EL (cell line): ENCODE results near the gene DERL2.

Source experiments
- DNase-seq: peaks from one replicate; pipeline ENCODE4 v3.0.0-alpha.2; 2016

Gene DERL2

DNA sequence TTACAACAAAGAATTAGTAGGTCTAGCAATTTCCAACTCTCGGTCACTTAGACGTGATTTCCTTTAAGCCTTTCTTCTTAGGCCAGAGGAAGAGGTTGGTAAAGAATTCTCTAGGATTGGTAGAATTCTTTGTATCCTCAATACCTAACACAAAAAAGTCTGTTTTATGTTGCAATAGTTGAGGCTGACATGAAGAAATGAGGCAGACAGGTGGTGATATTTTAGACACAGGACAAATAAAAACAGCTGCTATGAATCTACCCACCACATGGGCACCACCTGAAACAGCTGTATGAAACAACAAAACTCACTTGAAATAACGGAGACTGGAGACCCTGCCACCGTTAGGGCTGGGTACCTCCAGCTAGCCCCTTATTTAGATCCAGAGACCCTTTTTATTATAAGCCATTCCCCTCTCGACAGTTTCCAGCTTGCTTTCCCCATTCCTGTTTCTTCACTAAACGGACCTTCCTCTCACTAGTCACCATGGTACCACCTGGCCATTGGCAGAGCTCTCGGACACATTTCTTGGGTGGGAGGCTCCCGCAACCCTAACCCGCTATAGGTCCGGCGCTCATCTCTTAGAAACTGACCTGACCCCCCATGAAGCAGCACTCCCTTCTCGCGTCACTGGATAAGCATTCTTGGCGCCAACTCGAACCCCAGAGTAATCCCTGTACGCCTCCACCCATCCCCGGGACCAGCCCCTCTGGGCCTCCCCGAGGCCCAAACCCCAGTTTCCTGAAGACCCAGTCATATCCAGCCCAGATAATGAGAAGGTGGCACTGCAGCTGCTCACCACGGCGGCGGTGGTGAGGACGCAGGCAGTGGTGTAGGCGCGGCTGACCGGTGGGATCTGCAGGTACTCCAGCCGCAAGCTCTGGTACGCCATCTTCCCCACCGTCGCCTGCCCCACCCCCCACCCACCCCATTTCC is at the start of gene DERL2:
Gene DERL2 (minus strand): TSS at position 909 of the 936 bp plus-strand sequence. CDS start 17 bp downstream, at position 892.
- DNase-seq: peak; percentile 70

DNA sequence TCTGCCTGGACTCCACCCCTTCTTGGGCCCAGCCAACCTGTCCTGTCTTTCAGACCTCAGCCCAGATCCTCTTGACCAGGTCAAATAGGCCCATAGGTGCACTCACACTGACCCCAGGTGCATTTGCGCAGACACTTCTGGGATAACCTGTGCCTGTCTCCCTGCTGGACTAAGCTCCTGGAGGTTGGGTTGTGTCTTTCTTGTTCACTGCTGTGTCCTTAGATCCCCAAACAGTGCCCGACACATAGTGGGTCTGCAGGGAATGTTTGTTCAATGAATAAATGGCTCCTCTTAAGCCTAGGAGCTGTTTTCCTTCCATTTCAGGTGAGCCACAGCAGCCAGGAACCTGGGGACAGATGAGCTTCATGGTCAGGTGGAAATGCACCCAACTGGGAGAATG is 49.5 kb upstream of the DERL2 start:
- no peak for DNase-seq

GRCh38 chr17:5533486-5534315 is 47.7 kb upstream of the DERL2 start:
- DNase-seq: peak; percentile 23

DNA sequence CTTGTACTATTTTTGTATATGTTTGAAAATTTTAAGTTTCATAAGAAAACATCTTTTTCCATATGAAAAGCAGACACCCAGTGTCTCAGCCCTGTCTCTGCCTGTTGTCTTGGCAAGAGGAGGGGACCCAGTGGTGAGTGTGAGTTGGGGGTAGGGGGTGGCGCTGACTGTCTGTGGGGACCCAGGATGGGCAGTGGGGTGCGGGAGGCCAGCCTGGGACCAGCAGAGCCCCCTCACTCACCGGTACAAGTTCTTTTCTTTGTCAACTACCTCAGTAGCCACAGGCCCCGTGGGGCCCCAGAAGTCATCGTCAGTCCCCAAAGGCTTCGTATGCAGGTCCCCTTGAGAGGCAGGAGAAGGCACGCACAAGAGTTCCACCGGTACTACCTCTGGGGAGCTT is 46.6 kb upstream of the DERL2 start:
- no peak for DNase-seq

DNA sequence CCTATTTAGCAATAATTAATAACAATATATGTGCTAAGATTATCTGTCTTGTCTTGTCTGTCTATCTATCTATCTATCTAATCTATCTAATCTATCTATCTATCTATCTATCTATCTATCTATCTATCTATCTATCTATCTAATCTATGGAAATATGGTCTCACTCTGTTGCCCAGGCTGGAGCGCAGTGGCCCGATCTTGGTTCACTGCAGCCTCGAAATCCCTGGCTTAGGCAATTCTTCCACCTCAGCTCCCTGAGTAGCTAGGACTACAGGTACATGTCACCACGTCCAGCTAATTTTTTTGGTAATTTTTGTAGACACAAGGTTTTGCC is 45.1 kb upstream of the DERL2 start:
- no peak for DNase-seq

DNA sequence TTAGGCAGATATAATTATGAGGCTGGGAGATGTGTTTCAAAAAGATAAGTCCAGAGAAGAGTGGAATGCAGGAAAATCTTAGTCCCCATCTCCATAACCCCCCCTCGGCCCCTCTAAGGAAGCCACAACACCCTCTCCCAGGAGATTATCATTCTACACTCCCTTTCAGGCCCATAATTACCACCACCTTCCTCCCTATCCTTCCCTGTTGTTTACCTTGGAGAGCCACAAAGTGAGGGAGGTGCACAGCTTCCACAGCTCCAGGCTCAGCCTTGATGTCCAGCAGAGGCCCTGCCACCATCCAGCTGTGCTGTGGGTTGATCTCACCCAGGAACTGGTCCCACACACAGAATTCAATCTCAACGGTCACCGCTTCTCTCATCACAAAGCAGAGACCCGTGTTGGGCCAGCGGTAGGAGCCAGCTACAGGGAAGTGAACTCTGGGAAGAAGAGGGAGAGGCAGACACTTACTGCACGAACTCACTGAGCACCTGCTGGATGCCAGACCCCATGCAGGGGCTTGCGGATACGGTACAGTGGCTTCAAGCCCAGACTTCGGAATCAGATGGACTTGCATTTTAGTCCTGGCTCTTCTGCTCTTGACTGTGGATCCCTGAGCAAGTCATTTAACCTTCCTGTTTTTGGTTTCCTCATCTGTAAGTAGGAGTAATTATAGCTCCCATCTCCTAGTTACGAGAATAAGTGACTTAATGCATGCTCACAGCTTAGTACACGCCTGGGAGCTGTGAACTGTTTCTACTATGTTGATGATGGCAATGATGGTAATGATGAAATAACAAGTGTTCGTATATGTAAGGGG is 44.5 kb upstream of the DERL2 start:
- no peak for DNase-seq

DNA sequence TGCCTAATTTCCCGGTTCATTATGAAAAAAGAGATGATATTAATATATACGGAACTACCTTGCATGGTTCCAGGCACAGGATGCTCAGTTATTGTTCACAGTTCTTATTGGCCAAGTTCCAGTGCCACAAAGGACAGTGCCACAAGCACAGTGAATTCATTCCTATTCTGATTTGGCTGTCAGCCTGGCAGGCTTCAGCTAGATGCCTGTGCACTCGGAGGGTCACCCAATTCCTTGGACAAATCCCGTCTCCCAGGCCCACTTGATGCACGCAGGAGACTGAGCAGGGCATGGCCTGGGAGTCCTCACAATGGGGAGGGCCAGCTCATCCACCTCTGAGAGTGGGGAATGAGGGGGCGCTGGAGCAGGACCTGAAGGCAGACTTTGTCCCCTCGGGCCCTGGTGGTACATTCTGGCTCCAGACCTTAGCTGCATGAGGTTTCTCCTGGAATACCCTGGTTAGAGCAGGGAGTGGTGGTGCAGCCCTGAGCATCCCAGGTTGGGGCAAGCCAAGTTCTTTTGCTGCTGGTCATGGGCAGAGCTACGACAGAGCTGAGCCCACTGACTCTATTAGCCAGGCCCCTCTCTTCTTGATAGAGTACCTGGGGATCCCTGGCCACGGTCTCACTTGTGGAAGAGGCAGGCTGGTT is 41.7 kb upstream of the DERL2 start:
- no peak for DNase-seq

GRCh38 chr17:5526821-5527598 is 41.0 kb upstream of the DERL2 start:
- peak; percentile 99 for DNase-seq

- no peak for DNase-seq
Observed at GRCh38 chr17:5523249-5523648, 37.3 kb upstream of the DERL2 start.

- DNase-seq: no peak
Observed at GRCh38 chr17:5522476-5522875, 36.5 kb upstream of the DERL2 start.

DNA sequence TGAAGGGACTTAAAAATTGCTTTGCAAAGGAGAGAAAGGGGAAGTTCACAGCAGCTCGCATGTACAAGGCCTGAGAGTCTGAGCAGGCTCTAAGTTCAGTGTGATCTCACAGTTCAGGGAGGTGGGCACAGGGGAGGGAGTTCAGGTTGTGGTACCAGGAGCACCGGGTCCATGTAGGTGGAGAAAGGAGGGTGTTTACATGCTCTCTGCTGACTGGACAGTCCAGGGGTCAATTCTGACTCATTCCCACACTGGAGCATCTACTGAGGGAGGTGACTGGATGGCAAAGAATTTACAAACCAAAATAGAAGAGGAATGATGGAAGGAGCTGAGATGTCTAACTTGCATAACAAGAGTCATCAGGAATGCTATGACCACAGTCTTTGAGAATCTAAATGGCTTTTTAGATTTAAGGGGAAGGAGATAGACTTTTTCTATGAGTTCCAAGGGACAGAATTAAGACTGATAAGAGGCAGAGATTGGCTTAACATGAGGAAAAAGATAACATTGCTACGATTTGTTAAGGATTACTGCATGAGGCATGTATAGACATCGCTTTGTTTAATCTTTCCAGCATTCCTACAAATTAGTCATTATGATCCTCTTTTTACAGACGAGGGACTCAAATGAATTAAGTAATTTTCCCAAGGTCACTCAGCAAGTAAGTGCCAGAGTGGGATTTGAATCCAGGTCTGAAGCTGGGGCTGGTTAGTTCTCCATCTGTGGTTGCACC is 30.2 kb upstream of the DERL2 start:
- DNase-seq: peak; percentile 99

DNA sequence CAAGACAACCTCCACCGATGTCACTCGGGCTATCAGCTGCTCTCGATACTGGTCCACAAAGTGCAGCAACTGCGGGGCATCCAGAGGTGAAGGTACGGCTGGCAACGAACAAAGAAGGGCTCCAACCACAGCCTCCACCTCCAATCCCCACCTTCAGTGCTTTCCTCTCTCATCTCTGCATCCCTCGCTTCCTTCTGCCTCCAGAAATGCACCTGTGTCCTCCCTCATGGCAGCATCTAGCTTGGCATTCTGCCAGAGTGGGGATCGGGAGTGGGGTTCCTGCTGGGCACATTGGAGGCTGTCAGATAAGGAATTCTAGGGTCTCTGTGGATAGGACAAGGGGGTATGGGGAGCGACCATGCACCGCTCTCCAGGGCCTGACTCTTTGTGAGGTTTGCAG is 29.0 kb upstream of the DERL2 start:
- DNase-seq: no peak

- no peak for DNase-seq
Observed at GRCh38 chr17:5513628-5514027, 27.6 kb upstream of the DERL2 start.

DNA sequence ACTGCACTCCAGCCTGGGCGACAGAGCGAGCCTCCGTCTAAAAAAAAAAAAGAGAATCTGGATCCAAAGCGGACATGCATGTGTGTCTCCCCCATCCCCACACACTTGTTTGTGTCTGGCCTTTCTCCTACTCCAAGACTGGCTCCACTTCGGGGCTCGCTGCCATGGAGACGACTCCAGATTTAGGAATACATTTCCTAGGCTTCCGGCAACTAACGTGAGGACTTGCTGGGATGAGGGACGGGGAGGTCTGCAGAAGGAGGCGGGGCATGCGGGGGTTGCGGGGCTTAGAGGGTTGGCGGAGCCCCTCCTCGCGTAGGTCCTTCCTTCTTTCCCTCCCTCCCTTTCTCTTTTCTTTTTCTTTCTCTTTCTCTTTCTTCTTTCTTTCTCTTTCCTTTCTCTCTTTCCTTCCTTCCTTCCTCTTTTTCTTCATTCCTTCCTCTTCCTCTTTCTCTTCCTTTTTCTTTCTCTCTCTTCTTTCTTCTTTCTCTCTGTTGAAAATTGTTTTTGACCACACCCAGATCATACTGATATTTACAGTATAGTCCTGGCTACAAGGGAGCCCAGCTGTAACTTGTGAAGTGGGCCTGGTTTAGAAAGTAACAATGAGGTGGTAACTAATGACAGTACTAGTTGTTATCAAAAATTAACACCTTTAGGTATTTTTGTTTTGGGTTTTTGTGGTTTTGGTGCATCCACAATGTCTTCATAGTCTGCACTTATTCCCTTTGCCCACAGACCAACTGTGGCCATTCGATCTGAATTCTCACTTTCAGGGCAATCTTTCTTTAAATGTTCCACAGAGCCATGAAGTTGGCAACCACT is 25.6 kb upstream of the DERL2 start:
- no peak for DNase-seq

GRCh38 chr17:5510771-5511170 is 24.8 kb upstream of the DERL2 start:
- DNase-seq: no peak

GRCh38 chr17:5509482-5509881 is 23.5 kb upstream of the DERL2 start:
- DNase-seq: peak; percentile 86

- DNase-seq: peak; percentile 47
Observed at GRCh38 chr17:5508810-5509209, 22.8 kb upstream of the DERL2 start.

GRCh38 chr17:5506307-5506706 is 20.3 kb upstream of the DERL2 start:
- no peak for DNase-seq

- DNase-seq: no peak
Observed at GRCh38 chr17:5502552-5502951, 16.6 kb upstream of the DERL2 start.

DNA sequence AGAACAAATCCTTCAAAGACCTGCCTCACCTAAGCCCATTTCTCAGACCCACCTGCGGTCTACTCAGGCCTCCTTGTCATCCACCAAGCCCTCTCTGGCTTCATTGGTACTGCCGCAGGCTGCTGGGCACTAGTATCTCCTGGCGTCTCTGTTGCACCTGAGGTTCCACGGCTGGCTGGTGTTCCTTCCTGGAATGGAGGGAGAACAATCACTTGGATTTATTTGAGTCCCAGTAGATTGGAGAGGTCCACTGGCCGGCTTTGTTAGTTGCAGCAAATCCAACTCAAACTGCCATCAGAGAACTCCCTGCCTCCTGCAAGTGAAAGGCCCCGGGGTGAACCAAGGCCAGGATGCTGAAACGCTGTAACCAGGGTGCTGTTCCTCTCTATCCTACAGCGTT is 15.7 kb upstream of the DERL2 start:
- DNase-seq: no peak
